ENCODE results near the gene DNAH14.

- TF ChIP-seq POLR2A (IDR thresholded peaks at IDR 0.05) (no peak), CTCF (IDR thresholded peaks at IDR 0.05) (no peak), POLR2AphosphoS5 (IDR thresholded peaks at IDR 0.05) (no peak), EP300 (IDR thresholded peaks at IDR 0.05) (no peak)
Measured at GRCh38 chr1:225412803-225413351, 483.4 kb downstream of the DNAH14 start.
